ENCODE results near the gene NLGN4X. TPM values are rescaled to one million over a fixed set of nuclear protein-coding genes. Genes with fewer than 3 reads are reported as not detected.

NLGN4X gene
- total RNA-seq (ENCODE audit: unreplicated experiment), result 51.3 TPM
- long read RNA-seq, full-length matches to known transcripts, result 1 of 8 reads
- long read RNA-seq, partial matches to known transcripts, result 2 of 8 reads
- long read RNA-seq, other reads (novel, unspliced or antisense), result 5 of 8 reads

GRCh38 chrX:6228720-6229119 lies at the start of gene NLGN4X:
TSS of gene NLGN4X (minus strand) at chrX:6228867. CDS start at chrX:6151466, 77,401 bp downstream.
- no peaks in the 10 kb centered on the region for H3K9me3 Mint-ChIP-seq (ENCODE audit: unreplicated experiment)
- TF ChIP-seq CTCF (IDR thresholded peaks at IDR 0.05; ENCODE audit: unreplicated experiment), result no peak
- H3K27me3 Mint-ChIP-seq (ENCODE audit: unreplicated experiment), result peaks cover 4% of the 10 kb centered on the region
- H3K27ac Mint-ChIP-seq (ENCODE audit: unreplicated experiment), result no peak within 1 kb of the TSS
- peak; percentile 5 for DNase-seq (ENCODE audit: low spot score)
- peak within 1 kb of the TSS; percentile 96 for H3K4me3 Mint-ChIP-seq (ENCODE audit: unreplicated experiment)
- H3K36me3 Mint-ChIP-seq (ENCODE audit: low read depth, unreplicated experiment), result no peaks in the 10 kb centered on the region
- H3K4me1 Mint-ChIP-seq (ENCODE audit: unreplicated experiment), result peaks cover 9% of the 10 kb centered on the region

GRCh38 chrX:6266041-6266440 lies 37.4 kb upstream of the NLGN4X start:
- Mint-ChIP-seq H3K4me1 (ENCODE audit: unreplicated experiment) (no peaks in the 10 kb centered on the region), H3K27me3 (ENCODE audit: unreplicated experiment) (no peaks in the 10 kb centered on the region), H3K36me3 (ENCODE audit: low read depth, unreplicated experiment) (no peaks in the 10 kb centered on the region), H3K27ac (ENCODE audit: unreplicated experiment) (no peak overlapping the region), H3K4me3 (ENCODE audit: unreplicated experiment) (no peak overlapping the region), H3K9me3 (ENCODE audit: unreplicated experiment) (no peaks in the 10 kb centered on the region)
- TF ChIP-seq CTCF (IDR thresholded peaks at IDR 0.05; ENCODE audit: unreplicated experiment), result no peak
- DNase-seq (ENCODE audit: low spot score), result no peak

GRCh38 chrX:6262959-6263358 lies 34.3 kb upstream of the NLGN4X start:
- H3K9me3 Mint-ChIP-seq (ENCODE audit: unreplicated experiment), result no peaks in the 10 kb centered on the region
- no peaks in the 10 kb centered on the region for H3K4me1 Mint-ChIP-seq (ENCODE audit: unreplicated experiment)
- H3K27me3 Mint-ChIP-seq (ENCODE audit: unreplicated experiment), result no peaks in the 10 kb centered on the region
- no peaks in the 10 kb centered on the region for H3K36me3 Mint-ChIP-seq (ENCODE audit: low read depth, unreplicated experiment)
- DNase-seq (ENCODE audit: low spot score), result no peak
- H3K4me3 Mint-ChIP-seq (ENCODE audit: unreplicated experiment), result no peak overlapping the region
- TF ChIP-seq CTCF (IDR thresholded peaks at IDR 0.05; ENCODE audit: unreplicated experiment), result no peak
- no peak overlapping the region for H3K27ac Mint-ChIP-seq (ENCODE audit: unreplicated experiment)

- no peak for DNase-seq (ENCODE audit: low spot score)
Measured at GRCh38 chrX:6257025-6257424, 28.4 kb upstream of the NLGN4X start.

More at GRCh38 chrX:6257025-6257424, 28.4 kb upstream of the NLGN4X start:
- Mint-ChIP-seq H3K4me3 (ENCODE audit: unreplicated experiment) (no peak overlapping the region), H3K9me3 (ENCODE audit: unreplicated experiment) (no peaks in the 10 kb centered on the region), H3K27me3 (ENCODE audit: unreplicated experiment) (no peaks in the 10 kb centered on the region), H3K36me3 (ENCODE audit: low read depth, unreplicated experiment) (no peaks in the 10 kb centered on the region), H3K27ac (ENCODE audit: unreplicated experiment) (no peak overlapping the region), H3K4me1 (ENCODE audit: unreplicated experiment) (no peaks in the 10 kb centered on the region)
- TF ChIP-seq CTCF (IDR thresholded peaks at IDR 0.05; ENCODE audit: unreplicated experiment), result no peak

Data from endothelial cell (in vitro differentiated cells).